ENCODE measurements around the gene TUBB2B.

The TUBB2B gene

DNA sequence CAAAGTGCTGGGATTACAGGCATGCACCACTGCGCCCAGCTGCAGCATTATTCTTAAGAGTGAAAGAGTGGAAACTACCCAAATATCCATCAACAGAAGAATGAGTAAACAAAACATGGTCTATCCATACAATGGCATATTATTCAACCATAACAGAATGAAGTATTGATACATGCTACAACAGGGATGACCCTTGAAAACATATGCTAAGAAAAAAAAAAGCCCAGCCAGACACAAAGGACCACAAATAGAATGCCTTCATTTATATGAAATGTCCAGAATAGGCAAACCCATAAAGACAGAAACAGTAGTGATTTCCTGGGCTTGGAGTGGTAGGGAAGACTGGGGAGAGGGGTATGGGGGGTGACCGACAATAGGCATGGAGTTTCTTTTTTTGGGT lies 7.1 kb downstream of the TUBB2B start:
- H3K4me3 Mint-ChIP-seq = no peak overlapping the region
- no peak for ATAC-seq (replicated peaks)
- no peak overlapping the region for H3K27ac Mint-ChIP-seq
- H3K9me3 Mint-ChIP-seq = peaks cover 5 to 6% of the 10 kb centered on the region in 2 donors
- H3K4me1 Mint-ChIP-seq = peaks cover 0 to 2% of the 10 kb centered on the region in 2 donors
- H3K36me3 Mint-ChIP-seq = peaks cover 0 to 2% of the 10 kb centered on the region in 2 donors
- no peak for DNase-seq
- H3K27me3 Mint-ChIP-seq = peaks cover 42 to 52% of the 10 kb centered on the region in 2 donors

DNA sequence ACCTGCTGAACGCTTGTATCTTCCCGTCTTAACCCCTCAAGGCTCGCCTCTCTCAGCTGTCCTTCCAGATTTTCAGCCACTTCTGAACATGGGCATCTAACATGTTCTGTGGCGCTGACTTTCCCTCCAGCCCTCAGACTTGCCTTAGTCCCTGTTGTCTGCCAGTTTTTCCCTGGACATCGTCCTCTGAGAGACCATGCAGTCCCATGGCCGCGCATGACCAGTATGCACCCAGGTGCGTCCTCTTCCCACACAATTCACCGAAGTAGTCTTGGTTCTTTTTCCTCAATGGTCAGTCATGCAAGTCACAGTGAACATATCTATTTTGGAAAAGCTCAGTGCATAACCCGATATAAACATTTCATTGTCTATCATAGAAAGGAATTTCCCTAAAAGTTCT lies 9.2 kb downstream of the TUBB2B start:
- ATAC-seq (replicated peaks) = no peak
- Mint-ChIP-seq H3K9me3 (peaks cover 5 to 6% of the 10 kb centered on the region in 2 donors), H3K4me3 (no peak overlapping the region), H3K27me3 (peaks cover 30 to 45% of the 10 kb centered on the region in 2 donors), H3K36me3 (peaks cover 0 to 2% of the 10 kb centered on the region in 2 donors), H3K27ac (no peak overlapping the region), H3K4me1 (no peaks in the 10 kb centered on the region)
- DNase-seq = no peak

DNA sequence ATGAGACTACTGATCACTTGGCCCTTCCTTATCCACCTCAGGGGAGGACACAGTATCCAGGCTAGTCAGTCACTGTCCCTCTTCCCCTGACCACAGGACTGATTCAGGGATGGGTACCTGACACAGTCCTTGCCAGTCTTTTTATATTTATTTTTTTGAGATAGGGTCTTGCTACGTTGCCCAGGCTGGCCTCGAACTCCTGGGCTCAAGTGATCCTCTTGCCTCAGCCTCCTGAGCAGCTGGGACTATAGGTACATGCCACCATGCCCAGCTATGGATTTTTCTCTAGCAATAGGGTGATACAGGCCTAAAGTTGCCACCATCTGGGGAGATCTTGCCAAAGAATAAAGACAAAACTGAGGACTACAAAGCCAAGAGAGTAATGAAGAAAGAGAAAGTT lies 10.2 kb downstream of the TUBB2B start:
- Mint-ChIP-seq H3K27me3 (peaks cover 36 to 49% of the 10 kb centered on the region in 2 donors), H3K4me1 (peaks cover 4 to 6% of the 10 kb centered on the region in 2 donors), H3K9me3 (peaks cover 5 to 6% of the 10 kb centered on the region in 2 donors), H3K36me3 (peaks cover 0 to 2% of the 10 kb centered on the region in 2 donors), H3K4me3 (no peak overlapping the region), H3K27ac (no peak overlapping the region)
- DNase-seq (no peak), ATAC-seq (replicated peaks) (no peak)

DNA sequence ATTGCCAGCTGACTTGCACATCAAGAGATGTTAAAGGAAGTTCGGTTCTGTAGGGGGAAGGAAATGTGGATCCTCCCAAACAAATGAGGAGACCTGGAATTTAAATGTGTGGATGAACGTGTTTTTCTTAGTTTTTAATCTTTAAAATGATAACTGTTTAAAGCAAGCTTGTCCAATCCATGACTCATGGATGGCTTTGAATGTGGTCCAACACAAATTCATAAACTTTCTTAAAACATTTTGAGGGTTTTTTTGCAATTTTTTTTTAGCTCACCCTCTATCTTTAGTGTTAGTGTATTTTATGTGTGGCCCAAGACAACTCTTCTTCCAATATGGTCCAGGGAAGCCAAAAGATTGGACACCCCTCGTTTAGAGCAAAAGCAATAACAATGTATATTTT lies 12.6 kb downstream of the TUBB2B start:
- no peak overlapping the region for H3K4me3 Mint-ChIP-seq

DNA sequence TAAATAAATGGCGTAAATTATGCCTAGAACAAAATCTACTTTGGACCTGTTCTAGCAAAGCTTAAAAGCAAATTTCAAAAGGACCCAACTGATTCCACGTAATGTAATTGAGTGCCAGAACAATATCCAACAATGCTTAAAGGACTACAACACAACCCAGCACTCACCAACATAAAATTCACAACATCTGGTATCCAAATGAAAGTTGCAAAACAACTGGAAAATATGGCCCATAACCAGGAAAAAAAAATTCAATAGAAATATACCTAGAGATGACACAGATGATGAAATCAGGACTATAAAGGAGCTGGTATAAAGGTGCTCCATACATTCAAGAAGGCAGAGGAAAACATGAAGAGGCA lies 14.1 kb downstream of the TUBB2B start:
- H3K27me3 Mint-ChIP-seq = peaks cover 29 to 40% of the 10 kb centered on the region in 2 donors
- no peak overlapping the region for H3K27ac Mint-ChIP-seq
- peaks cover 28 to 36% of the 10 kb centered on the region in 2 donors for H3K4me1 Mint-ChIP-seq
- no peak overlapping the region for H3K4me3 Mint-ChIP-seq
- H3K36me3 Mint-ChIP-seq = peaks cover 0 to 2% of the 10 kb centered on the region in 2 donors
- ATAC-seq (replicated peaks) (no peak), DNase-seq (no peak)
- no peaks in the 10 kb centered on the region for H3K9me3 Mint-ChIP-seq

More for the DNA sequence above, 12.6 kb downstream of the TUBB2B start:
- Mint-ChIP-seq H3K27me3 (peaks cover 37 to 48% of the 10 kb centered on the region in 2 donors), H3K36me3 (peaks cover 0 to 2% of the 10 kb centered on the region in 2 donors), H3K9me3 (no peaks in the 10 kb centered on the region), H3K27ac (no peak overlapping the region), H3K4me1 (peaks cover 13 to 20% of the 10 kb centered on the region in 2 donors)
- DNase-seq = no peak
- no peak for ATAC-seq (replicated peaks)

DNA sequence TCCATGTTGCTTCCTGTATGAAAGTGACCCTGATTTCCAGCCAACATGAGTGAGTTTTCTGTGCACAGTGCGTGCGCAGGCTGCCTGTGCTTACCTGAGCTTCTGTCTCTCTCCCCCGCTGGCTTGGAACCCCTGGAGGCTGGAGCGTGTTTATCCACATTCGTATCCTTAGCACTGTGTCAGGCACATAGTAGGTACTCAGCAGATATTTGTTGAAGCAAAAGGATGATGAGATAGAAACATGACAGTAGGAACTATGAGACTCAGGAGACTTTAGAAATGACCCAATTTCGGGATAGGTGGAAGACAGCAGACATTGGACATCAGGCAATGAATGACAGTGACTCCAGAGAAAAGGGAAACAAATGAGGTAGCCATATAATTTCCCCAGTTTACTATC lies 15.2 kb downstream of the TUBB2B start:
- Mint-ChIP-seq H3K4me1 (peaks cover 31 to 41% of the 10 kb centered on the region in 2 donors), H3K4me3 (no peak overlapping the region), H3K36me3 (peaks cover 0 to 2% of the 10 kb centered on the region in 2 donors), H3K9me3 (no peaks in the 10 kb centered on the region), H3K27ac (no peak overlapping the region), H3K27me3 (peaks cover 25 to 42% of the 10 kb centered on the region in 2 donors)
- DNase-seq (no peak), ATAC-seq (replicated peaks) (no peak)

DNA sequence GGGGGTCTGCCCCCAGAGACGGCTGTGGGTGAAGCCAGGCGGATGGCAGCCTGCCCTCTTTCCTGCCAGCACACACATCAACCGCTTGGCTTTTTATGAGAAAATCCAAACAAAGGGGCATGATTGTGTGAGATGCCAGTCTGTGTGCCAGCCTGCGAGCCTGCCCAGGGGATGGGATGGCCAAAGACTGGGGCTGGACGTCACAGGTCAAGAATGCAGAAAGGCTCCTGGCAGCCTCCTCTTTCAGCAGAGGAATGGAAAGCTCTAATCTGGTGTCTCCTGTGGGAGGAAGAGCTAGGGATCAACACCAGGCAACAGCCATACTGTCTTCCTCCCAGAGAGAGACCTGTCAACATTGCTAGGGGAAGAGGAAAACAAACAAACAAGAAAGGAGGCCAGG lies 15.8 kb downstream of the TUBB2B start:
- peaks cover 2 to 3% of the 10 kb centered on the region in 2 donors for H3K36me3 Mint-ChIP-seq
- H3K27me3 Mint-ChIP-seq = peaks cover 28 to 46% of the 10 kb centered on the region in 2 donors
- ATAC-seq (replicated peaks) (no peak), DNase-seq (no peak)
- H3K4me3 Mint-ChIP-seq = no peak overlapping the region
- no peak overlapping the region for H3K27ac Mint-ChIP-seq
- H3K9me3 Mint-ChIP-seq = no peaks in the 10 kb centered on the region
- H3K4me1 Mint-ChIP-seq = peaks cover 33 to 41% of the 10 kb centered on the region in 2 donors

DNA sequence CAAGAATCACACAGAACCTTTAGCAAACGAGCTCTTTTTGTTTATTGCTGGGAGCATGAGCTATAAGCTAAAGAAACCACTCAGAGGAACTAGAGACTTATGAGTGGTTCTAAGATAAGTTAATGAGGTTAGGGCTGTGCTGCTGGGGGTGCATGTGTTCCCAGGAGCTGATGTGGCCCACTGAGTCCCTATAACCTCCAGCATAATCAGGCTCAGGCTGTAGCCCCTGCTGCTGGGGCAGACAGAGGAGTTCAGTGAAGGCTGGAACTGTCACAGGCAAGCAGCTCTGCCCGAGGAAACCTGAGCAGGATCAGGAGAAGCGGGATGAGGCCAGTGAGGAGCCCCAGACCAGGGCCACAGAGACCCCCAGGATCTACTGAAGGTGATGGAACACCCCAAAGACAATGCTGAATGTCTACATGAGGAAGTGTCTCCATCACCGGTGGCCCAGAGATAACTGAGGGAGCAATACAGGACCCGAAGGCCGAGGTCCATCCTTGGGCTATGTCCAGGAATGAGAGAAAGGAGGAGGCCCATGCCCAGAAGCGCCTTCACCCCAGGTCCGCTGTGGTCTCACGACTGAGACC lies 17.3 kb downstream of the TUBB2B start:
- Mint-ChIP-seq H3K27ac (peak overlapping the region; percentile 85), H3K9me3 (no peaks in the 10 kb centered on the region), H3K27me3 (peaks cover 26 to 38% of the 10 kb centered on the region in 2 donors), H3K4me3 (peak overlapping the region in 1 of 2 donors; percentile 6), H3K36me3 (peaks cover 0 to 12% of the 10 kb centered on the region in 2 donors), H3K4me1 (peaks cover 39 to 51% of the 10 kb centered on the region in 2 donors)
- no peak for DNase-seq
- ATAC-seq (replicated peaks) = peak; percentile 47 to 50

DNA sequence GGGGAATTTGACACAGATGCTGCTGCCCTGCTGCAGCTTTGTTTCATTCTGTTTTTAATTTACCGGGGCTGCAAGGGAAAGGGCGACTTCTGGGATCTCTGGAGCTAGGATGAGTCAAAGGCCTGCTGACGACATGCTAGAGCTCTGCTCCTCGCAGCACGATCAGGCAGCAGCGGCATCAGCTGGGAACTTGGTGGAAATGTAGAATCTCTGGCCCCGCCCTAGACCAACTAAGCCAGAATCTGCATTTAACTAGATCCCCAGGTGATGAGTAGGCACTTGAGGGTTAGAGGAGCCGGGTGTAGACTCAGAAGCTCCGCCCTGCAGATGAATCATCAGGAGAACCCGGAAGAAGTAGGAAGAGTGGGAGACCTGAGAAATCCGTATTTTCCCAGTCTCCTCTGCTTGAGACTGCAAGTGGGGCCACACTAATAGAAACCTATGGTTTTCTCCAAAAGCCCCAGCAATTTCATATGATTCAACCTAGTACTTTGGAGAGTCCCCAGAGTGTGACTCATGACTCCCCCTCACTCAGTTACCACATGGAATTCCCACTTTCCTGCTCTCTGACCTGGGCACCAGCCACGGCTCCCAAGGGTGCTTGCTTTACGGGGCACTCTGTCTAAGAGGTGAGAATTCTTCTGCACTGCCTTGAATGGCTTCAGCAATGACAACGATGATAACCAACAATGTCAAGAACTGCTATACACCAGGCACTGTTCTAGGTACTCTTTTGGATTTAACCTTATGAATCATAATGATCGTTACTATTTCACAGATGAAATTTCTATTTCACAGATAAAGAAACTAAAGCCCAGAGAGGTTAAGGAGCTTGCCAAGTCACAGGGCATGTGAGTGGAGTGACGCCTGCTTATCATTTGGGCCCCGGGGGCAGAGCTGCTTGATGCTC lies 18.1 kb downstream of the TUBB2B start:
- Mint-ChIP-seq H3K9me3 (peaks cover 3 to 4% of the 10 kb centered on the region in 2 donors), H3K4me3 (peak overlapping the region; percentile 44 to 51), H3K4me1 (peaks cover 45 to 58% of the 10 kb centered on the region in 2 donors), H3K27ac (peak overlapping the region; percentile 85), H3K36me3 (peaks cover 4 to 18% of the 10 kb centered on the region in 2 donors), H3K27me3 (peaks cover 26 to 38% of the 10 kb centered on the region in 2 donors)
- ATAC-seq (replicated peaks) = peak; percentile 84 to 87
- DNase-seq = peak; percentile 63

DNA sequence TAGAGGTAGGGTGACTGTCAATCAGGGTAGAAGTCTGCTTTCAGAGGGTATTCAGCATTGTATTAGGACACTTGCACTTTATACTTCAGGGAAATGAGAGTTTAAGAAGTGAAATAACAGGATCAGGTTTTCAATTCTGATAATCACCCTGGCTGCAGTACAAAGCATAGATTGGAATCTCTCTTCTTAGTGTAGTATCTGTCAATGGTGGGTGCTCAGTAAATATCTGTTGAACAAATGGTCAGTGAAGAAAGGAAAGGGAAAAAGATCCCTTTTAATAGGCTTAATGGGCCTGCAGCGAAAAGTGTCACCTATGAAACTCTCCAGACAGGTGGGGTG lies 18.7 kb downstream of the TUBB2B start:
- Mint-ChIP-seq H3K27me3 (peaks cover 26 to 38% of the 10 kb centered on the region in 2 donors), H3K9me3 (peaks cover 3 to 4% of the 10 kb centered on the region in 2 donors), H3K4me3 (peak overlapping the region; percentile 0 to 29), H3K27ac (no peak overlapping the region), H3K36me3 (peaks cover 4 to 19% of the 10 kb centered on the region in 2 donors), H3K4me1 (peaks cover 47 to 64% of the 10 kb centered on the region in 2 donors)
- ATAC-seq (replicated peaks) (no peak), DNase-seq (no peak)

DNA sequence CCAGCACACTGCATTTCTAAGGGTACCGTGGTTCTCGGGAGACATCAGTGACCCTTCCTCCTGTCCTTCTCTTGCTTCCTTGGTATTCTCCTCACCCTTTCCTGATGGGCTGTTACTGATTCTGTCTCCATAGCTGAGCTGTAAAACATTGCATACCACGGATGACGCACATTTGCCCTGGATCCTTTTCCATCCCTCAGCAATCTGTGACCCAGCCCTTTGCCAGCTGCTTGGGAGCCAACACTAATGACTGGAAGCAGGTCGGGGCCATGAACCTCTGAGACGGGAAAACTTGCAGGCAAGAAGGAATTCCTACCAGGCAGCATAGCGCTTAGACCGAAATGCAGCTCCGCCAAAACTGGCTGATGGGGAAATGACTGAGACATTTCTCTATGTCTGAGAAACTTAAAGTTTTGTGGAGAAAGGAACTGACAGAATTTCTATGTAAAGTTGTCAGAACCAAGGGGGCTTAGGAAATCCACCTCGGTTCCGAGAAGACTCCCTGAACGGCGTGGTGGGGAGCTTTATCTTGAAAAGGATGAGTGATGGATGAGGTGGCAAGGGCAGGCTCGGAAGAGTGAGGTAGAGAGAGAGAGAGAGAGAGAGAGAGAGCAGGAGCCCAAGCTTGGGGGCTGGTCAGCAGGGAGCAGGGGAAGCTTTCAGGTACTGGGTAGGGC lies 19.2 kb downstream of the TUBB2B start:
- Mint-ChIP-seq H3K4me1 (peaks cover 51 to 69% of the 10 kb centered on the region in 2 donors), H3K36me3 (peaks cover 4 to 22% of the 10 kb centered on the region in 2 donors), H3K9me3 (peaks cover 4 to 7% of the 10 kb centered on the region in 2 donors), H3K4me3 (peak overlapping the region; percentile 0 to 29), H3K27me3 (peaks cover 26 to 33% of the 10 kb centered on the region in 2 donors), H3K27ac (no peak overlapping the region)
- no peak for ATAC-seq (replicated peaks)
- DNase-seq = no peak

DNA sequence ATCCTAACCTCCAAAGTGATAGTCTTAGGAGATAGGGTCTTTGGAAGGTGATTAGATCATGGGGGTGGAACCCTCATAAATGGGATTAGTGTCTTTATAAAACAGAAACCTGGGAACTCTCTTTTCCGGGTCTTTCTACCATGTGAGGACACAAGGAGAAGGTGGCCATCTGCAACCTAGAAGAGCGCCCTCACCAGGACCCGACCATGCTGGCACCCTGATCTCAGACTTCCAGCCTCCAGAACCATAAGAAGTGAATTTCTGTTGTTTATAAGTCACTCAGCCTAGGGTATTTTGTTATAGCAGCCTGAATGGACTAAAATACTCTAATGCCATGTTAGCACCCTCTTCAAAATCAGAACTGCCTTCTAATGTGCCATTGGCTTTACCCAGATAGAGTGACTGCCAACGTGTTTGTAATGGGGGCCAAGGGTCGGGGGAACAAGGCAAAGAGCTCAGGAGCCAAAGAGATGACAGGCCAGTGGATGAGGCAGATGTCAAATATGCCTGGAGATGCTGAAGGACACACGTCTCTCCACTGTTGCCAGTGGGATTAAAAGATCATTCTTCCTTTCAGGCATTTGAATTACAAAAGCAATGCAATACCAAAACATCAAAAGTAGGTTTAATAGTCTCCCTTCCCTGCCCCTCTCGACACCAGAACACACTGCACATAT lies 21.0 kb downstream of the TUBB2B start:
- H3K27me3 Mint-ChIP-seq = peaks cover 12 to 21% of the 10 kb centered on the region in 2 donors
- peaks cover 49 to 63% of the 10 kb centered on the region in 2 donors for H3K4me1 Mint-ChIP-seq
- peak overlapping the region; percentile 26 for H3K27ac Mint-ChIP-seq
- DNase-seq (no peak), ATAC-seq (replicated peaks) (no peak)
- H3K4me3 Mint-ChIP-seq = no peak overlapping the region
- peaks cover 4 to 28% of the 10 kb centered on the region in 2 donors for H3K36me3 Mint-ChIP-seq
- peaks cover 4 to 13% of the 10 kb centered on the region in 2 donors for H3K9me3 Mint-ChIP-seq

DNA sequence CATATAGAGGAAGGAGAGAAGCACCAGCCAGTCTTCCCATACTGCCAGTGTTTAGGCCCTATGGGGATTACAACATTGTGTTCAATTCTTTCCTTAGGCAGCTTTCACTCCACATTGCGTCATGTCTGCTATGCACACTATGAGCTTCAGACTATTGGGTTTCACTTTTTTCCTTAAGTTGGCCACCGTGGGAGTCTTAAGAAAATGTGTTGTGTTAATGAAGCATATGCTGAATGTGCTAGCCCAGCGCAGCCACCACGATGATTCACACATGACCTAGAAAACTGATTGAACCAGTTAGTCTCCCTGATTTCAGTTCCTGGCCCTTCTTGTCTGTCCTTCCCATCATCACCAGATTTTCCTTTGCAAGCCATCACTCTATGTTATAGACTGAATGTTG lies 21.5 kb downstream of the TUBB2B start:
- Mint-ChIP-seq H3K4me1 (peaks cover 49 to 63% of the 10 kb centered on the region in 2 donors), H3K4me3 (no peak overlapping the region), H3K36me3 (peaks cover 4 to 28% of the 10 kb centered on the region in 2 donors), H3K9me3 (peaks cover 4 to 13% of the 10 kb centered on the region in 2 donors), H3K27me3 (peaks cover 12 to 17% of the 10 kb centered on the region in 2 donors), H3K27ac (peak overlapping the region; percentile 26)
- no peak for ATAC-seq (replicated peaks)
- no peak for DNase-seq

DNA sequence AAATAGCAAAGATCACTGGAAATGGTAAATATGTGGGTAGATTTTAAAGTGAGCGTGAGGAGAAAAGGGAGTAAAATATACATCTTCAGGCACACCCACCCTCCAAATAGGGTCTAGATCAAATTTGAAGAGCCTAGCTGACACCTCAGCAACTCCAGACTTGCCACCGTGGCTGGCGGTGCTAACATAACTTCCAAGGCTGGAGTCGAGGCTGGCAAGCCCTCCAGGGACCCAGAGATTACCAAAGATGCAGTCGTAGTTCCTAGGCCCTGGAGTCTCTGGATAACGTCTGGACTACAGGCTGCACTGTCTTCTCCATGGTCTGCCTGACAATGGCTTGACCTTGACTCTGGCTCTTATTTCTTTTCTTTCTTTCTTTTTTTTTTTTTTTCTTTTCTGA lies 22.5 kb downstream of the TUBB2B start:
- no peak for DNase-seq
- no peak overlapping the region for H3K27ac Mint-ChIP-seq
- H3K9me3 Mint-ChIP-seq = peaks cover 4 to 13% of the 10 kb centered on the region in 2 donors
- H3K4me1 Mint-ChIP-seq = peaks cover 45 to 57% of the 10 kb centered on the region in 2 donors
- H3K36me3 Mint-ChIP-seq = peaks cover 4 to 28% of the 10 kb centered on the region in 2 donors
- H3K4me3 Mint-ChIP-seq = peak overlapping the region in 1 of 2 donors; percentile 17
- peaks cover 18 to 24% of the 10 kb centered on the region in 2 donors for H3K27me3 Mint-ChIP-seq
- ATAC-seq (replicated peaks) = no peak
